Measurements from ENCODE around the gene NEGR1. TPM values are rescaled to one million over a fixed set of nuclear protein-coding genes. Genes with fewer than 3 reads are reported as not detected.

NEGR1 gene
- total RNA-seq, 1 experiment from 2014 or later: 0.05 TPM

- Histone ChIP-seq H3K27me3 (ENCODE audit: insufficient read depth, low read length) (no peaks in the 10 kb centered on the region), H3K79me2 (ENCODE audit: insufficient read depth, low read length) (no peaks in the 10 kb centered on the region), H3K9me3 (ENCODE audit: control insufficient read depth in 1 of 2, insufficient read depth in 1 of 2, low read depth in 1 of 2, low read length in 2 of 2) (peaks cover 4 to 27% of the 10 kb centered on the region in 2 experiments; a peak in 2 of 4 replicates), H3K4me2 (ENCODE audit: low read length) (no peak overlapping the region), H3K9ac (ENCODE audit: low read length) (no peak overlapping the region), H3K4me3 (replicated peaks in 1 of 2; ENCODE audit: low read depth in 1 of 2, low read length in 2 of 2) (no peak overlapping the region), H3K9me2 (ENCODE audit: insufficient read depth) (no peaks in the 10 kb centered on the region), H2AFZ (ENCODE audit: low read depth, low read length, poor library complexity, severe bottlenecking) (no peak overlapping the region), H3K4me1 (ENCODE audit: control insufficient read depth in 1 of 2, insufficient read depth in 2 of 2, low read length in 2 of 2) (no peaks in the 10 kb centered on the region), H3K36me3 (ENCODE audit: control insufficient read depth in 1 of 2, insufficient read depth in 2 of 2, low read length in 2 of 2) (no peaks in the 10 kb centered on the region), H4K20me1 (ENCODE audit: insufficient read depth) (no peaks in the 10 kb centered on the region), H3K27ac (ENCODE audit: low read depth, low read length) (no peak overlapping the region)
- no peak for DNase-seq (ENCODE audit: low read depth, low spot score)
- ChIA-PET RAD21 (ENCODE audit: low non-redundant PET in 1 of 2, low total read pairs in 2 of 2, uncharacterized antibody in 2 of 2, unreplicated experiment in 2 of 2) (no interaction called here), POLR2A (no interaction called here), CTCF (no interaction called here)
- BruUV-seq (replicated peaks): no TSS peak
- ATAC-seq: no peak
- intact Hi-C loops (cut with micrococcal nuclease): no loop called here
- TF ChIP-seq EGR1 (IDR thresholded peaks at IDR 0.05; ENCODE audit: low read depth) (no peak), TCF7L2 (IDR thresholded peaks at IDR 0.05; ENCODE audit: borderline replicate concordance, extremely low read depth, insufficient read depth, insufficient read length) (no peak), ZBTB33 (IDR thresholded peaks at IDR 0.05; ENCODE audit: extremely low read depth, insufficient replicate concordance, low read length) (no peak), SIN3A (IDR thresholded peaks at IDR 0.05; ENCODE audit: low read depth) (no peak), JUND (IDR thresholded peaks at IDR 0.05) (no peak), MAX (IDR thresholded peaks at IDR 0.05) (no peak), ELF1 (IDR thresholded peaks at IDR 0.05; ENCODE audit: borderline replicate concordance, low read depth) (no peak), YY1 (IDR thresholded peaks at IDR 0.05; ENCODE audit: extremely low read depth, insufficient replicate concordance, low read depth, low read length) (no peak), ATF3 (IDR thresholded peaks at IDR 0.05) (no peak)
These were observed 259.0 kb downstream of the NEGR1 start for GRCh38 chr1:72023063-72023930.
